ENCODE results near the gene ZNF778. TPM values are rescaled to one million over a fixed set of nuclear protein-coding genes. Genes with fewer than 3 reads are reported as not detected.

Gene ZNF778
- total RNA-seq, 1 donor from 2014 or later: 5.8 TPM

DNA sequence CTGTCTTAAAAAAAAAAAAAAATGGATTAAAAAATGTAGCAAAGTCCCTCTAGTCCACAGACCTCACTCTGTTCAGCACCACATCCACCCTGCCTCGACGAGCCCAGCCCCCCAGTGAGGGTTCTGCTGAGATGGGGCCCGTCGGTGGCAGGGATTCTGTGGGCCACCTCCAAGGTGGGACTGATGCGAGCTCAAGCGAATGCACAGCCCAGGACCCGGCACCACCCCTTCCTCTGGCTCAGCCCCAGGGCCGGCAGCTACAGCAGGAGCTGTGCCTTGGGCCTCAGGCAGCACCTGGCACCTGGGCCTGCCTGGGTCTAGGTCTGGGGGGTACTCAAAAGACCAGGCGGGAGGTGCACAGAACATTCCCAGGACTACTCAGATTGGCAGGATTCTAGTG lies 59.5 kb downstream of the ZNF778 start:
- H3K27me3 Mint-ChIP-seq (ENCODE audit: low read depth): no peaks in the 10 kb centered on the region
- TF ChIP-seq, protein P1, sequence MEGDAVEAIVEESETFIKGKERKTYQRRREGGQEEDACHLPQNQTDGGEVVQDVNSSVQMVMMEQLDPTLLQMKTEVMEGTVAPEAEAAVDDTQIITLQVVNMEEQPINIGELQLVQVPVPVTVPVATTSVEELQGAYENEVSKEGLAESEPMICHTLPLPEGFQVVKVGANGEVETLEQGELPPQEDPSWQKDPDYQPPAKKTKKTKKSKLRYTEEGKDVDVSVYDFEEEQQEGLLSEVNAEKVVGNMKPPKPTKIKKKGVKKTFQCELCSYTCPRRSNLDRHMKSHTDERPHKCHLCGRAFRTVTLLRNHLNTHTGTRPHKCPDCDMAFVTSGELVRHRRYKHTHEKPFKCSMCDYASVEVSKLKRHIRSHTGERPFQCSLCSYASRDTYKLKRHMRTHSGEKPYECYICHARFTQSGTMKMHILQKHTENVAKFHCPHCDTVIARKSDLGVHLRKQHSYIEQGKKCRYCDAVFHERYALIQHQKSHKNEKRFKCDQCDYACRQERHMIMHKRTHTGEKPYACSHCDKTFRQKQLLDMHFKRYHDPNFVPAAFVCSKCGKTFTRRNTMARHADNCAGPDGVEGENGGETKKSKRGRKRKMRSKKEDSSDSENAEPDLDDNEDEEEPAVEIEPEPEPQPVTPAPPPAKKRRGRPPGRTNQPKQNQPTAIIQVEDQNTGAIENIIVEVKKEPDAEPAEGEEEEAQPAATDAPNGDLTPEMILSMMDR (IDR thresholded peaks at IDR 0.05): no peak
- no peak overlapping the region for H3K4me3 Mint-ChIP-seq (ENCODE audit: unreplicated experiment)
- no peak for DNase-seq (ENCODE audit: low spot score)
- H3K36me3 Mint-ChIP-seq (ENCODE audit: low read depth): peaks cover 27% of the 10 kb centered on the region
- no peaks in the 10 kb centered on the region for H3K9me3 Mint-ChIP-seq (ENCODE audit: low read depth)
- no peaks in the 10 kb centered on the region for H3K4me1 Mint-ChIP-seq (ENCODE audit: low read depth)
- no peak overlapping the region for H3K27ac Mint-ChIP-seq (ENCODE audit: unreplicated experiment)

DNA sequence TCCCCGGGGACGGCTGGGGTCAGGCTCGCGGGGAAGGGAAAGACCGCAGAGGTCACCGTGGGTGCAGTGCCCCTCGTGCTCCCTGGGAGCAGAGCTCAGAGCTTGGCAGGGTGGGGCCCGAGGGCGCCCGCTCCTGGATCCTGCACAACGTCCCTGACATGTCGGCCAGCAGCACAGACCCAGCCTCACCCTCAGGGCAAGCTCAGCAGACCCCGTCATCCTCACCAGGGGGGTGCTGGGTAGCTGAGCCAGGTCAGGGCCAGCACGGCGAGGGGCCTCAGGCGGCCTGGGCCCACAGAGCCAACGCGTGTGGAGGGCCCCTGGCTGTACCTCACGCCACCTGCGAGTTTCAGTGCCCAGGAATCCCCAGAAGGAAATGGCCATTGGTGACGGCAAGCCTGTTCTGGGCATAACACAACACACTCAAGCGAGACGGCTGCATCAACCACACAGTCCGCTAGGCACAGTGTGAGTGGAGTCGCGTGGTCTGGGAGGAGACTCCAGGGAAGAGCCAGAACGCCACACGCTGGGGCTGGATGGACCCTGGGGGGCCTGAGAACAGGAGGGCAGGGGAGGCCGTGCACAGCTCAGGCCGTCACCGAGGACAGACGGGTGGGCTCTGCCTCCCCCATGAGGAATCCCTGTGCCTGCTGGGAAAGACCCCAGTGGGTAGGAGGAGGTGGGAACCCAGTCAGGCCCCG lies 60.3 kb downstream of the ZNF778 start:
- peaks cover 25% of the 10 kb centered on the region for H3K36me3 Mint-ChIP-seq (ENCODE audit: low read depth)
- no peaks in the 10 kb centered on the region for H3K27me3 Mint-ChIP-seq (ENCODE audit: low read depth)
- H3K9me3 Mint-ChIP-seq (ENCODE audit: low read depth): no peaks in the 10 kb centered on the region
- no peak for DNase-seq (ENCODE audit: low spot score)
- H3K4me1 Mint-ChIP-seq (ENCODE audit: low read depth): no peaks in the 10 kb centered on the region
- TF ChIP-seq, protein P1 (IDR thresholded peaks at IDR 0.05): no peak
- H3K4me3 Mint-ChIP-seq (ENCODE audit: unreplicated experiment): no peak overlapping the region
- peak overlapping the region; percentile 10 for H3K27ac Mint-ChIP-seq (ENCODE audit: unreplicated experiment)

DNA sequence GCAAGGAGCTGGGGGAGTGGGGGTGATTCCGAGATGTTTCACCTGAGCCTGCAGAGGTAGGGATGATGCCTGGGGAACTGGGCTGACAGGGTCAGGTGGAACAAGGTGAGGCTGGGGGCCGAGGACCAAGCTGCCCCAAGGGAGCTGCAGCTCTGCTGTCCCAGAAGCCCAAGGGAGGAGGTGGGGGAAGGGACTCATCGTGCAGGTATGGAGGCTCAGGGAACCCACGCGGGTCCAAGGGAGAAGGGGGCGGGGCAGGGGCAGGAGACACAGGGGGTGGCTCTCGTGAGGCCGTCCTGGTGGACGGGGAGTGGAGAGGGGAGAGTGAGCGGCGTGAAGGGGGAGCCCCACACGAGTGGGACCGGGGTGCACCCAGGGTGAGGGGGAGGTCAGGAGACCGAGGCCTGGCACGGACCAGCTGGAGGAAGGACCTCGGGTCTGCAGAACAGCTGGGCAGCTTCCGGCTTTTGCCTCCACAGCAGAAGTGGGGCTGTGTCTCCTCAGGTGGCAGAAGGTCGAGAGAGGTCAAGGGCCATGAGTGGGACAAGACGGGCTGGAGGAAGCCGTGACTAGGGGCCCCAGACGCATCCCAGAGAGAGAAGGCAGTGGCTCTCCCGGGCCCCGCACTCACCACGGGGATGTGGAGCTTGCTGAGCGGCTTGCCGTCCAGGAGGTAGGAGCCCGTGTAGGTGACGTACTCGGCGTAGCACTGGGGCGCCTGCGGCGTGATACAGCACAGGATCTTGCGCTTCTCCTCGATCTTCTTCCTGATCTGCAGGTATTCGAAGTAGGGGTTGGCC lies 61.1 kb downstream of the ZNF778 start:
- DNase-seq (ENCODE audit: low spot score): no peak
- Mint-ChIP-seq H3K36me3 (ENCODE audit: low read depth) (peaks cover 19% of the 10 kb centered on the region), H3K27ac (ENCODE audit: unreplicated experiment) (peak overlapping the region; percentile 32)

DNA sequence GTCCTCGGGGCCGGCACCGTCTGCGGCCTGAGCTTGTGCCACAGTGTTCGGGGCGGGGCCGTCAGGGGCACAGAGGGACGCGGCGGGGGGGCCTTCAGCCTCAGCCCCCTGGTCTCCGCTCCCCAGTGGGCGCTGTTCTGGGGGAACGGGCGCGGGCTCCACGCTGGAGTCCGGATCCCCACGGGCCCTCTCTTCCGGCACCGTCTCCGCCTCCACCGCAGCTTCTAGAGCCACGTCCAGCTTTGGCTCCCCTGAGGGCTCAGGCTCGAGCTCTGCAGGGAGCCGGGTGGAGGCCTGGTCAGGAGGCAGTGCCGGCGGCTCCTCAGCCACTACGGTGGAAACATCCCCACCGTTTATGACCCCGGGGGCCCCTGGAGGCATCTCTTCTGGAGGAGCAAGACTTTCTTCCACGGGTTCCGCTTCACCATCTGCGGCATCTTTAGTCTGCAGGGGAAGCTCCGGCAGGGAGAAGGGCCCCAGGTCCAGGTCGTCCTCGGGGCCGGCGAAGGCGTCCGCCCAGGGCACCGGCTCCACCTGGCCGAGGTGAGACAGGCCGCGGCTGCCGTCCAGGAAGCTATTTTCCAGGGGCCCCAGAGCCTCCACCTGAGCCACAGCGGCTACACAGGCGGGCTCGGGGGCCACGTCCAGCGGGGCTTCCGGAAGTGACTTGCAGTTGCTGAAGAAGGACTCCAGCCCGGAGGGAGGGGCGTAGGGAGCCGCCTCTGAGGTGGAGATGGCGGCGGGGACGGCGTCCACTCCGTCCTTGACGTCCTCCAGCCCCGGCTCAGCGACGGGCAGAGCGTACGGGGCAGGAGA lies 62.4 kb downstream of the ZNF778 start:
- H3K36me3 Mint-ChIP-seq (ENCODE audit: low read depth): peaks cover 14% of the 10 kb centered on the region
- H3K27ac Mint-ChIP-seq (ENCODE audit: unreplicated experiment): no peak overlapping the region
- TF ChIP-seq, protein P1 (IDR thresholded peaks at IDR 0.05): no peak
- H3K4me1 Mint-ChIP-seq (ENCODE audit: low read depth): no peaks in the 10 kb centered on the region
- no peak overlapping the region for H3K4me3 Mint-ChIP-seq (ENCODE audit: unreplicated experiment)
- H3K27me3 Mint-ChIP-seq (ENCODE audit: low read depth): no peaks in the 10 kb centered on the region
- no peaks in the 10 kb centered on the region for H3K9me3 Mint-ChIP-seq (ENCODE audit: low read depth)
- DNase-seq (ENCODE audit: low spot score): no peak

More for the DNA sequence above, 61.1 kb downstream of the ZNF778 start:
- Mint-ChIP-seq H3K9me3 (ENCODE audit: low read depth) (no peaks in the 10 kb centered on the region), H3K27me3 (ENCODE audit: low read depth) (no peaks in the 10 kb centered on the region), H3K4me1 (ENCODE audit: low read depth) (no peaks in the 10 kb centered on the region), H3K4me3 (ENCODE audit: unreplicated experiment) (no peak overlapping the region)
- TF ChIP-seq, protein P1 (IDR thresholded peaks at IDR 0.05): no peak

Data from chondrocyte (in vitro differentiated cells).